ENCODE measurements around the gene ARL6IP4. TPM values are rescaled to one million over a fixed set of nuclear protein-coding genes. Genes with fewer than 3 reads are reported as not detected.

Gene ARL6IP4
- polyA plus RNA-seq, 6 donors from 2014 or later = 132 to 202 (median 187) TPM

DNA sequence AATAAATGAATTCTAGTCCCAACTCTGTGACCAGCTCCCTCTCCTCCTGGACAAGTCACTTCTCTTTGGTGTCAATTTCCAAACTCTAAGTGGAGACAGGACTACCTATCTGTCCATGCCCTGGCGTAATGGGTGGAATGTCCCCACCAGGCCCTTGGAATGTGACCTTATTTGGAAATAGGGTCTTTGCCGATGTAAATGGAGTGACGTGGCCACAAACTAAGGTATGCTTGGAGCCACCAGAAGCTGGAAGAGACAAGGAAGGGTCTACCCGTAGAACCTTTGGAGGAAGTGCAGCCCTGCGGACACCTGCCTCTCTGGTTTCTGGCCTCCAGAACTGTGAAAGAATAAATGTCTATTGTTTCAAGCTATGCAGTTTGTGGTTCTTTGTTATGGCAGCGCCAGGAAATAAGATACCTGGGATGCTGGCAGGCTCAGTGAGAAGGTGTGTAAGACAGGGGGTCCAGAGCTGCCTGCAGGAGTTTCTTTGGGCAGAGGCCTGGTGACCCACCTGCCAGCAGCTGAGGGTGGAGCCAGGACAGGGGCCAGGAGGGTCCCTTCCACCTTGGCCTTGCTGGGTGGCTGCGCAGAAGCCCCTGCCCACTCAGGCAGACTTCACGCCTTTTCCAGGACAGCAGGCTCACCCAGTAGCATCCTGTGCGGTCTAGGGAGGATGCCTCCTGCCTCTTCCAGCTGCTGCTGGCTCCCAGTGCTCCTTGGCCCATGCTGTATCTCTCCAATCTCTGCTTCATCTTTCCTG lies 45.8 kb downstream of the ARL6IP4 start:
- DNase-seq = no peak
- no peaks in the 10 kb centered on the region for H3K27me3 Mint-ChIP-seq
- no peaks in the 10 kb centered on the region for H3K36me3 Mint-ChIP-seq
- H3K27ac Mint-ChIP-seq = peak overlapping the region in 1 of 6 donors; percentile 32
- peaks cover 0 to 4% (median 0%) of the 10 kb centered on the region in 3 donors for H3K4me1 Mint-ChIP-seq
- H3K4me3 Mint-ChIP-seq = peak overlapping the region in 1 of 8 donors; percentile 56
- ATAC-seq (ENCODE audit: low read depth in 2 of 2) = no peak
- H3K9me3 Mint-ChIP-seq = no peaks in the 10 kb centered on the region

DNA sequence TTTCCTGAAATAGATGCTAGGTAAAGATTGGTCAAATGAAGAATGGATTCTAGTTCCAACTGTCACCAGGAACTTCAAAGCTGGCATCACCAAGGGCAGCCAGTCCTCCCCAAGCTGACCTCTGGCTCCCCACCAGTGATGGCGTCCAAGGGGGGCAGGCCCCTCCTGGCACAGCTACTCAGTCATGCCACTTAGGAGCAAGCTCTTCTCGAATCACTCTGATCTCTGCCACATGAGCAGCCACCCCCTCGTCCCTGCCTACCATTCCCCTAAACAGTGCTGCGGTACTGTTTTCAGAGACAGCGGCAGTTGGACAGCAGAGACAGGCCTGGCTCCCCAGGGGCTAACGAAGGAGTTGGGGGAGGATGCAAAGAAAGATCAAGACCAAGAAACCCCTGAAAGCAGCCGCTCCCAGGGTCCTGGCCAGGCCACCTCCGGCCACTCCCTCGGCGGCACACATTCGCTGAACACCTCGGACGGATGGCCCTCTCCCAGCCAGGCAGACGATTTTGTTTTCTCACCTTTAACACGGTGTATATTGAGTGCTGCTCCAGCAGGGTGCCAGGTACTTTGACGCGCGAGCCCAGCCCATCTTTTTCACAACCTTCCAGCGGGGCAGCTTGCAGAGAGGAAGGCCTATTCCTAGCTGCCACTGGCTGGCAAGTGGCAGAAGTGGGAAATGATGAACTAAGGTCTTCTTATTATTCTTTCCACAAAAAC lies 47.4 kb downstream of the ARL6IP4 start:
- peak overlapping the region in 1 of 6 donors; percentile 11 for H3K27ac Mint-ChIP-seq

DNA sequence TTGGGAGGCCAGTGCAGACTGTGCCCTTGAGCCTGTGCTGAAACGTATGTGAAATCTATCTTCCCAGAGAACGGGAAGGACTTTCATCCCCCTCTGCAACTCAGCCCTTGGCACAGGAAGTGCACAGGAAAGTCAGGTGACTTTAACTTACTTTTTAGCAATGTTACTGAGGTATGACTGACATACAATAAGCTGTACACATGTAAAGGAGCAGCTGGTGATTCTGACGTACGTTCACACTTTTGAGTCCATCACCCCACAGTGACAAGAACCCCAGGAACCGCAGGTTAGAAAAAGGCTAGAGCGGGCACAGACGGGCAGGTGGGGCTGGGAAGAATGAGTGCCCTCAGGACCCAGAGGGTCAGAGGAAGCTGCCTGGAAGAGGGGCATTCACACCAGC lies 48.0 kb downstream of the ARL6IP4 start:
- DNase-seq = no peak
- Mint-ChIP-seq H3K4me3 (no peak overlapping the region), H3K9me3 (no peaks in the 10 kb centered on the region), H3K4me1 (peaks cover 3 to 7% (median 3%) of the 10 kb centered on the region in 3 donors), H3K27ac (peak overlapping the region in 2 of 6 donors; percentile 11 to 72), H3K27me3 (no peaks in the 10 kb centered on the region), H3K36me3 (no peaks in the 10 kb centered on the region)
- ATAC-seq (ENCODE audit: low read depth in 2 of 2) = no peak

More for the DNA sequence above, 47.4 kb downstream of the ARL6IP4 start:
- Mint-ChIP-seq H3K4me3 (no peak overlapping the region), H3K27me3 (no peaks in the 10 kb centered on the region), H3K9me3 (no peaks in the 10 kb centered on the region), H3K36me3 (no peaks in the 10 kb centered on the region), H3K4me1 (peaks cover 0 to 6% (median 0%) of the 10 kb centered on the region in 3 donors)
- DNase-seq = no peak
- no peak for ATAC-seq (ENCODE audit: low read depth in 2 of 2)

DNA sequence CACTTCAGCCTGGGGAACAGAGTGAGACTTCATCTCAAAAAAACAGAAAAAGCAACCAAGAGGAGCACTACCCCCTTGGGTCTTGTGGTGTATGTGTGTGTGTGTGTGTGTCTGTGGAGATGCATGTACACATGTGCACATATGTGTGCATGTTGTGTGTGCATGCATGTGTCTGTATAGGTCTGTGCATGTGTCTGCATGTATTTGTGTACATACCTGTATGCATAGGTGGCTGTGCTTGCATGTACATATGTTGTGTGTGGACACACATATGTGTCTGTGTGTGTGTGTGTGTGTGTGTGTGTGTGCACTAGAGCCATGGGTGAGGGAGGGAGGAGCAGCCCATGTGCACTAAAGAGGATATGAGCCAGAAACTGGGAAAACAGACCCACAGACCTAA lies 49.1 kb downstream of the ARL6IP4 start:
- peak overlapping the region in 2 of 6 donors; percentile 50 to 69 for H3K27ac Mint-ChIP-seq
- H3K4me3 Mint-ChIP-seq = no peak overlapping the region

DNA sequence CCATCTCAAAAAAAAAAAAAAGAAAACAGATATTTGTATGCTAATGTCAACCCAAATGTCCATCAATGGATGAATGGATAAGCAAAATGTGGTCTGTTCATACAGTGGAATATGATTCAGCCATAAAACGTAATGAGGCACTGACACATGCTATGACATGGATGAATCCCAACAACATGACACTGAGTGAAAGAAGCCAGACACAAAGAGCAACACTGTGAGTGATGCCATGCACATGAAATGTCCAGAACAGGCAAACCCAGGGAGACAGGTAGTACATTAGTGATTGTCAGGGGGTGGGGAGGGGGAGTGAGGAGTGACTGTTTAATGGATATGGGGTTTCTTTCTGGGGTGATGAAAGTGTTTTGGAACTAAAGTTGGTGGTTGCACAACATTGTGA lies 50.2 kb downstream of the ARL6IP4 start:
- Mint-ChIP-seq H3K27me3 (no peaks in the 10 kb centered on the region), H3K9me3 (no peaks in the 10 kb centered on the region), H3K4me3 (no peak overlapping the region), H3K36me3 (no peaks in the 10 kb centered on the region), H3K27ac (peak overlapping the region in 1 of 6 donors; percentile 34), H3K4me1 (peaks cover 17 to 23% (median 21%) of the 10 kb centered on the region in 3 donors)
- DNase-seq = no peak
- ATAC-seq (ENCODE audit: low read depth in 2 of 2) = no peak

More for the DNA sequence above, 49.1 kb downstream of the ARL6IP4 start:
- Mint-ChIP-seq H3K36me3 (no peaks in the 10 kb centered on the region), H3K27me3 (no peaks in the 10 kb centered on the region), H3K4me1 (peaks cover 12 to 18% (median 14%) of the 10 kb centered on the region in 3 donors), H3K9me3 (no peaks in the 10 kb centered on the region)
- no peak for ATAC-seq (ENCODE audit: low read depth in 2 of 2)
- no peak for DNase-seq

DNA sequence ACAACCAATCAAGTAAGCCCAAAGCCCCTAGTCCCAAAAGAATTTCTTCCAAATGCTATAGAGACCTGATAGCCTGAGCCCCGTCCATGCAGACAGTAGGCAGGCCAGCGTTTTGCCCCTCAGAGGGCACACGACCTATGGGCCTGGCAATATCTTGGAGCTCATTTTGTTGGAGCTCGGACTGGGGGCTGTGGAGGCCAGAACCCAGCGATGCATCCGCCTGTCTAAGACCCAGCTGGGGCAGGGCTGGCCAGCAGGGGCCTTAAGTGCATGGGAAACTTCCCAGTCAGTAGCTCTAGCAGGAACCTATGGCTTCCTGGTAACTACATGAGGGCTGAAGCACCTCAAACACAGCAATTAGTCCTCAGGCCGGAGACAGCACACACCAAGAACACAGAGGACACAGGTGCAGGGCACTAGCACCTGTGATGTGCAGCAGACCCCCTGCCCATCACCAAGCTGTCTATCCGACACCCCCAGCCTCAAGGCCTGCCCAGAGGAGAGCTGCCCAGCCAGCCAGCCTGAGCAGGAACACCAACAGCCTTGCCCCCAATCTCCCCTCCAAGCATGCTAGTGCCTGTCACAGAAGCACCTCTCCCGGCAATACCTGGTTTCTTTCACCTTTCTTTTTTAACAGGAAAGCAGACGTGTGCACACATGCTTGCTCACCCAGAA lies 50.8 kb downstream of the ARL6IP4 start:
- DNase-seq (no peak), ATAC-seq (ENCODE audit: low read depth in 2 of 2) (no peak)
- Mint-ChIP-seq H3K27ac (peak overlapping the region in 2 of 6 donors; percentile 57 to 93), H3K4me3 (no peak overlapping the region), H3K4me1 (peaks cover 17 to 23% (median 21%) of the 10 kb centered on the region in 3 donors), H3K9me3 (no peaks in the 10 kb centered on the region), H3K36me3 (no peaks in the 10 kb centered on the region), H3K27me3 (no peaks in the 10 kb centered on the region)

Other genes starting within 250 kb of the ARL6IP4 start
- not detected for gene HCAR1, start 249.8 kb upstream of the ARL6IP4 start, polyA plus RNA-seq (ENCODE audit: low read depth in 6 of 6)
- 100 to 1,000 TPM in 1 of 6 donors, 10 to 100 TPM in 5; 67.0 to 103 (median 79.7) TPM for gene DENR, start 227.9 kb upstream of the ARL6IP4 start, polyA plus RNA-seq (ENCODE audit: low read depth in 6 of 6)
- 1 to 10 TPM in 3 of 6 donors, under 1 TPM in 2, not detected in 1; 0.19 to 1.8 (median 1.2) TPM for gene CCDC62, start 206.1 kb upstream of the ARL6IP4 start, polyA plus RNA-seq (ENCODE audit: low read depth in 6 of 6)
- gene HIP1R, start 145.2 kb upstream of the ARL6IP4 start, polyA plus RNA-seq (ENCODE audit: low read depth in 6 of 6) = 10 to 100 TPM; 33.8 to 91.3 (median 38.4) TPM
- 10 to 100 TPM; 43.4 to 60.9 (median 52.2) TPM for gene VPS37B, start 84.6 kb upstream of the ARL6IP4 start, polyA plus RNA-seq (ENCODE audit: low read depth in 6 of 6)
- gene ABCB9, start 14.2 kb upstream of the ARL6IP4 start, polyA plus RNA-seq (ENCODE audit: low read depth in 6 of 6) = under 1 TPM in 5 of 6 donors, not detected in 1; 0.18 to 0.59 (median 0.31) TPM
- gene OGFOD2, start 5.4 kb upstream of the ARL6IP4 start, polyA plus RNA-seq (ENCODE audit: low read depth in 6 of 6) = 10 to 100 TPM in 5 of 6 donors, 1 to 10 TPM in 1; 9.4 to 20.4 (median 14.2) TPM
- 1 to 10 TPM in 3 of 6 donors, under 1 TPM in 3; 0.10 to 2.6 (median 0.96) TPM for gene PITPNM2, start 170.4 kb downstream of the ARL6IP4 start, polyA plus RNA-seq (ENCODE audit: low read depth in 6 of 6)